Mammary epithelial cell (primary cell): ENCODE results near the gene MPV17L.
"Not testable (repeated sequence)": the region's sequence is repeated elsewhere in the genome, so short reads cannot be mapped to it uniquely, and the experiment has no call there.

Experiments used
- CTCF ChIP-seq, 2 donors: IDR thresholded peaks in 1 of 2; conservative IDR thresholded peaks in 1 of 2; 2 replicates each; pipeline ENCODE4 v1.5.1; 2011 to 2012; ENCODE audit warnings: inconsistent platforms in 2 of 2, low read length in 2 of 2, mild to moderate bottlenecking in 2 of 2, control low read depth in 1 of 2, low read depth in 1 of 2; ENCODE audit not compliant: insufficient read depth in 1 of 2; ENCODE audit errors: extremely low read depth in 1 of 2
- EZH2 ChIP-seq: IDR thresholded peaks from 2 replicates; pipeline ENCODE4 v1.6.1; 2012; ENCODE audit warnings: low read length, inconsistent platforms, borderline replicate concordance

GRCh38 chr16:15393025-15393424, 2.5 kb upstream of the MPV17L start:
- TF ChIP-seq CTCF (conservative IDR thresholded peaks at IDR 0.05 in 1 of 2, IDR thresholded peaks at IDR 0.05 in 1 of 2; ENCODE audit: extremely low read depth in 1 of 2, insufficient read depth in 1 of 2, low read depth in 1 of 2, low read length in 2 of 2); EZH2: not testable (repeated sequence)
